ENCODE measurements around the gene GPS1. TPM values are rescaled to one million over a fixed set of nuclear protein-coding genes. Genes with fewer than 3 reads are reported as not detected.

GPS1 gene
- total and polyA plus RNA-seq, 9 of the 15 experiments (the other 6 are each of a cell fraction or from before 2014, with no cell fraction given), result 3.1 to 167 (median 69.9) TPM

DNA sequence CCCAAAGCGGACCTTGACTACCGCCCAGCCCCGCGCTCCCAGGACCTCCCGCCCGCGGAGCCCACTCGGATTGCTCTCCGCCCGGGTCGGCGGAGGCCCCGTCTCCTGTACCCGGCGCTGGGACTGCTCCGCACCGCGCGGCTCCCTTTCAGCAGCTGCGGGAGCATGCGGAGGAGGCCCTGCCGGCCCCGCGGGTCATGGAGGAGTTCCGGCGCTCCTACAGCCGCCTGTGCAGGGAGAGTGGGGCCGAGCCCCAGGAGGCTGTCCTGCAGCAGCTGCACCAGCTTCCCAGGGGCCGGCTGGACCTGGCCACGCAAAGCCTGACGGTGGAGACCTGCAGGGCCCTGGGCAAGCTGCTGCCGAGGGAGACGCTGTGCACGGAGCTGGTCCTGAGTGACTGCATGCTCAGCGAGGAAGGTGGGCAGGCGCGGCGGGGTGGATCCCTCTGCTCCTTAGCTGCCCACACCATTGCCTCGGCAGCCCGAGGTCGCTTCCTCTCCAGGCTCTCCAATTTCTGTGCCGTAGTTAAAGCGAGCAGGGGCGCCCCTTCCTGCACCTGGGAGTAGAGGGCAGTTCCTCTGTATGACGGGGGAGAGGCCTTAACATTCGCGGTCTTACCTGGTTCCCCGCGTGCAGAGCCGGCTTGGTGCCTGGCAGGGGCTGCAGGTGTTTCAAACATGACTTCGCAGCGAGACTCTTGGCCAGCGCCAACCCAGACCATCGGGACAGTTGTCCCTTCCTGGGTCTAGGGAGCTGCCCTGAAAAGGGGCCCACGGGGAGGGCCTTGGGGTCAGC is 28.1 kb upstream of the GPS1 start (continued):
- TF ChIP-seq ZSCAN32 (CRISPR knock-in tag; IDR thresholded peaks at IDR 0.05) (no peak), MBD2 (IDR thresholded peaks at IDR 0.05; ENCODE audit: borderline replicate concordance, low read depth) (0 out of 2 replicates have a peak, but pooled peaks have one; percentile 10), ZNF24 (IDR thresholded peaks at IDR 0.05) (no peak), EGR1 (conservative IDR thresholded peaks at IDR 0.05) (no peak), ZBTB1 (CRISPR knock-in tag; IDR thresholded peaks at IDR 0.05; ENCODE audit: borderline replicate concordance, low read depth) (no peak), HMG20A (CRISPR knock-in tag; conservative IDR thresholded peaks at IDR 0.05) (no peak), BACH1 (tag; IDR thresholded peaks at IDR 0.05) (no peak), NR4A1 (CRISPR knock-in tag; IDR thresholded peaks at IDR 0.05) (no peak), NR4A1 (tag; IDR thresholded peaks at IDR 0.05) (no peak), KLF1 (tag; IDR thresholded peaks at IDR 0.05) (no peak), ZNF282 (CRISPR knock-in tag; IDR thresholded peaks at IDR 0.05) (no peak), ZNF507 (tag; conservative IDR thresholded peaks at IDR 0.05) (no peak), ZBTB17 (CRISPR knock-in tag; IDR thresholded peaks at IDR 0.05) (no peak), KDM2B (CRISPR knock-in tag; IDR thresholded peaks at IDR 0.05) (peak; percentile 80; the same call in 1 of the 2 replicates), ZFPM2 (CRISPR knock-in tag; IDR thresholded peaks at IDR 0.05) (no peak), ZNF124 (CRISPR knock-in tag; IDR thresholded peaks at IDR 0.05) (no peak)
- TF ChIP-seq, protein P1, sequence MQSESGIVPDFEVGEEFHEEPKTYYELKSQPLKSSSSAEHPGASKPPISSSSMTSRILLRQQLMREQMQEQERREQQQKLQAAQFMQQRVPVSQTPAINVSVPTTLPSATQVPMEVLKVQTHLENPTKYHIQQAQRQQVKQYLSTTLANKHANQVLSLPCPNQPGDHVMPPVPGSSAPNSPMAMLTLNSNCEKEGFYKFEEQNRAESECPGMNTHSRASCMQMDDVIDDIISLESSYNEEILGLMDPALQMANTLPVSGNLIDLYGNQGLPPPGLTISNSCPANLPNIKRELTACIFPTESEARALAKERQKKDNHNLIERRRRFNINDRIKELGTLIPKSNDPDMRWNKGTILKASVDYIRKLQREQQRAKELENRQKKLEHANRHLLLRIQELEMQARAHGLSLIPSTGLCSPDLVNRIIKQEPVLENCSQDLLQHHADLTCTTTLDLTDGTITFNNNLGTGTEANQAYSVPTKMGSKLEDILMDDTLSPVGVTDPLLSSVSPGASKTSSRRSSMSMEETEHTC (IDR thresholded peaks at IDR 0.05), result no peak
- TF ChIP-seq, protein P2, sequence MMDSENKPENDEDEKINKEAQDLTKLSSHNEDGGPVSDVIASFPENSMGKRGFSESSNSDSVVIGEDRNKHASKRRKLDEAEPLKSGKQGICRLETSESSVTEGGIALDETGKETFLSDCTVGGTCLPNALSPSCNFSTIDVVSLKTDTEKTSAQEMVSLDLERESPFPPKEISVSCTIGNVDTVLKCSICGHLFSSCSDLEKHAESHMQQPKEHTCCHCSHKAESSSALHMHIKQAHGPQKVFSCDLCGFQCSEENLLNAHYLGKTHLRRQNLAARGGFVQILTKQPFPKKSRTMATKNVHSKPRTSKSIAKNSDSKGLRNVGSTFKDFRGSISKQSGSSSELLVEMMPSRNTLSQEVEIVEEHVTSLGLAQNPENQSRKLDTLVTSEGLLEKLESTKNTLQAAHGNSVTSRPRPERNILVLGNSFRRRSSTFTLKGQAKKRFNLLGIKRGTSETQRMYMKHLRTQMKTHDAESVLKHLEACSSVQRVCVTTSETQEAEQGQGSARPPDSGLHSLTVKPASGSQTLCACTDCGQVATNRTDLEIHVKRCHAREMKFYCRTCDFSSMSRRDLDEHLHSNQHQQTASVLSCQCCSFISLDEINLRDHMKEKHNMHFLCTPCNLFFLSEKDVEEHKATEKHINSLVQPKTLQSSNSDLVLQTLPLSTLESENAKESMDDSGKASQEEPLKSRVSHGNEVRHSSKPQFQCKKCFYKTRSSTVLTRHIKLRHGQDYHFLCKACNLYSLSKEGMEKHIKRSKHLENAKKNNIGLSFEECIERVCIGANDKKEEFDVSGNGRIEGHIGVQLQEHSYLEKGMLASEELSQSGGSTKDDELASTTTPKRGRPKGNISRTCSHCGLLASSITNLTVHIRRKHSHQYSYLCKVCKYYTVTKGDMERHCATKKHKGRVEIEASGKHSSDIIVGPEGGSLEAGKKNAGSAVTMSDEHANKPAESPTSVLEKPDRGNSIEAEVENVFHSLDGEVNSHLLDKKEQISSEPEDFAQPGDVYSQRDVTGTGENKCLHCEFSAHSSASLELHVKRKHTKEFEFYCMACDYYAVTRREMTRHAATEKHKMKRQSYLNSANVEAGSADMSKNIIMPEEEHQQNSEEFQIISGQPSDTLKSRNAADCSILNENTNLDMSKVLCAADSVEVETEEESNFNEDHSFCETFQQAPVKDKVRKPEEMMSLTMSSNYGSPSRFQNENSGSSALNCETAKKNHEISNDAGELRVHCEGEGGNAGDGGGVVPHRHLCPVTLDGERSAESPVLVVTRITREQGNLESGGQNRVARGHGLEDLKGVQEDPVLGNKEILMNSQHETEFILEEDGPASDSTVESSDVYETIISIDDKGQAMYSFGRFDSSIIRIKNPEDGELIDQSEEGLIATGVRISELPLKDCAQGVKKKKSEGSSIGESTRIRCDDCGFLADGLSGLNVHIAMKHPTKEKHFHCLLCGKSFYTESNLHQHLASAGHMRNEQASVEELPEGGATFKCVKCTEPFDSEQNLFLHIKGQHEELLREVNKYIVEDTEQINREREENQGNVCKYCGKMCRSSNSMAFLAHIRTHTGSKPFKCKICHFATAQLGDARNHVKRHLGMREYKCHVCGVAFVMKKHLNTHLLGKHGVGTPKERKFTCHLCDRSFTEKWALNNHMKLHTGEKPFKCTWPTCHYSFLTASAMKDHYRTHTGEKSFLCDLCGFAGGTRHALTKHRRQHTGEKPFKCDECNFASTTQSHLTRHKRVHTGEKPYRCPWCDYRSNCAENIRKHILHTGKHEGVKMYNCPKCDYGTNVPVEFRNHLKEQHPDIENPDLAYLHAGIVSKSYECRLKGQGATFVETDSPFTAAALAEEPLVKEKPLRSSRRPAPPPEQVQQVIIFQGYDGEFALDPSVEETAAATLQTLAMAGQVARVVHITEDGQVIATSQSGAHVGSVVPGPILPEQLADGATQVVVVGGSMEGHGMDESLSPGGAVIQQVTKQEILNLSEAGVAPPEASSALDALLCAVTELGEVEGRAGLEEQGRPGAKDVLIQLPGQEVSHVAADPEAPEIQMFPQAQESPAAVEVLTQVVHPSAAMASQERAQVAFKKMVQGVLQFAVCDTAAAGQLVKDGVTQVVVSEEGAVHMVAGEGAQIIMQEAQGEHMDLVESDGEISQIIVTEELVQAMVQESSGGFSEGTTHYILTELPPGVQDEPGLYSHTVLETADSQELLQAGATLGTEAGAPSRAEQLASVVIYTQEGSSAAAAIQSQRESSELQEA (IDR thresholded peaks at IDR 0.05; ENCODE audit: low read depth), result no peak
- TF ChIP-seq, protein P3, sequence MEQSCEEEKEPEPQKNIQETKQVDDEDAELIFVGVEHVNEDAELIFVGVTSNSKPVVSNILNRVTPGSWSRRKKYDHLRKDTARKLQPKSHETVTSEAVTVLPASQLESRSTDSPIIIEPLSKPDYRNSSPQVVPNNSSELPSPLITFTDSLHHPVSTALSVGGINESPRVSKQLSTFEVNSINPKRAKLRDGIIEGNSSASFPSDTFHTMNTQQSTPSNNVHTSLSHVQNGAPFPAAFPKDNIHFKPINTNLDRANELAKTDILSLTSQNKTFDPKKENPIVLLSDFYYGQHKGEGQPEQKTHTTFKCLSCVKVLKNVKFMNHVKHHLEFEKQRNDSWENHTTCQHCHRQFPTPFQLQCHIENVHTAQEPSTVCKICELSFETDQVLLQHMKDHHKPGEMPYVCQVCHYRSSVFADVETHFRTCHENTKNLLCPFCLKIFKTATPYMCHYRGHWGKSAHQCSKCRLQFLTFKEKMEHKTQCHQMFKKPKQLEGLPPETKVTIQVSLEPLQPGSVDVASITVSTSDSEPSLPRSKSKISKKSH (CRISPR knock-in tag; IDR thresholded peaks at IDR 0.05), result no peak

Measured in K562 (cell line).